Measurements from ENCODE around the gene ELK3. TPM values are rescaled to one million over a fixed set of nuclear protein-coding genes. Genes with fewer than 3 reads are reported as not detected.

Gene ELK3
- total and polyA plus RNA-seq, 9 of the 15 experiments (the other 6 are each of a cell fraction or from before 2014, with no cell fraction given): 1.5 to 5.5 (median 2.9) TPM

DNA sequence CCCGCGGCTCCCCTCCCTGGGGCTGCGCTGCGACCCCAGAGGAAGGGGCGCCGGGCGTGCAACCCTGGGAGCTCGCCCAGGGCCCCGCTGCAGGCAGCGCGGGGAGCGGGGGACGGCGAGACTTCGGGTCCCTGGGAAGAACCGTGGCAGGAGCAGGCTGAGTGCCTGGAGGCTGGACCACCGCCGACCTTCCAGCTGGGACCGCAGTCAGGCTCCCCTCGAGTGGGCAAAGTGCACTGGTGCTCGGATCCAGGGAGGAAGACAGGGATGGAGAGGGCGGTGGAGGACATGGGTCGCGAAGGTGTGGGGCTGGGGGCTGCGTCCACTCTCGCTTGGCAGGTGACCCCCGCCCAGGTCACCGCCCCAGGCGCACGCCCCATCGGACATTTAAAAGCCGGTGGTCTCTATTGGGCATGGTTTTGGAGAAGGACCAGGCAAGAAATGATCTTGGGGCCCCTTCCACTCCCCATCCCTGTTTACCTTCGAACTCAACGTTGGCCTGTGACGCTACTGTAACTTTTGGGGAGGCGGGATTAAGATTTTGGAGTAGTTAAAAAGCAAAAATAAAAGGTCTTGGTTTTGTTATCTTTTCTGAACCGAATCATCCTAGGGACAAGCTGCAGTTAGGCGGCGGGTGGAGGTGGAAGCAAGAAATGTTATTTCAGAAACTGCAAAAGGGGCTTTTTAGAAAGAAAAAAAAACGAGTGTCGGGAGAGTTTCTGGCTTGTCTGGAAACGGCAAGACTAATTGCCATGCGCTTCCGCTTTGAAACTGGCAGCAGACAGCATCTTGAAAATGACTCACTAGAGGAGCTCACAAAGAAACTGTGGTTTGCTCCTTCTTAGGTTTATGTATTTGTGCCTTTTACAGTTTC lies 1.0 kb downstream of the ELK3 start (continued):
- TF ChIP-seq PATZ1 (CRISPR knock-in tag; IDR thresholded peaks at IDR 0.05; ENCODE audit: borderline replicate concordance): no peak
- TF ChIP-seq, protein P1, sequence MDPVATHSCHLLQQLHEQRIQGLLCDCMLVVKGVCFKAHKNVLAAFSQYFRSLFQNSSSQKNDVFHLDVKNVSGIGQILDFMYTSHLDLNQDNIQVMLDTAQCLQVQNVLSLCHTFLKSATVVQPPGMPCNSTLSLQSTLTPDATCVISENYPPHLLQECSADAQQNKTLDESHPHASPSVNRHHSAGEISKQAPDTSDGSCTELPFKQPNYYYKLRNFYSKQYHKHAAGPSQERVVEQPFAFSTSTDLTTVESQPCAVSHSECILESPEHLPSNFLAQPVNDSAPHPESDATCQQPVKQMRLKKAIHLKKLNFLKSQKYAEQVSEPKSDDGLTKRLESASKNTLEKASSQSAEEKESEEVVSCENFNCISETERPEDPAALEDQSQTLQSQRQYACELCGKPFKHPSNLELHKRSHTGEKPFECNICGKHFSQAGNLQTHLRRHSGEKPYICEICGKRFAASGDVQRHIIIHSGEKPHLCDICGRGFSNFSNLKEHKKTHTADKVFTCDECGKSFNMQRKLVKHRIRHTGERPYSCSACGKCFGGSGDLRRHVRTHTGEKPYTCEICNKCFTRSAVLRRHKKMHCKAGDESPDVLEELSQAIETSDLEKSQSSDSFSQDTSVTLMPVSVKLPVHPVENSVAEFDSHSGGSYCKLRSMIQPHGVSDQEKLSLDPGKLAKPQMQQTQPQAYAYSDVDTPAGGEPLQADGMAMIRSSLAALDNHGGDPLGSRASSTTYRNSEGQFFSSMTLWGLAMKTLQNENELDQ (CRISPR knock-in tag; IDR thresholded peaks at IDR 0.05; ENCODE audit: borderline replicate concordance): no peak
- TF ChIP-seq KLF6 (CRISPR knock-in tag; IDR thresholded peaks at IDR 0.05; ENCODE audit: borderline replicate concordance): no peak
- TF ChIP-seq ZNF318 (IDR thresholded peaks at IDR 0.05; ENCODE audit: borderline replicate concordance in 1 of 2, low read depth in 1 of 2): no peak
- no peak for TF ChIP-seq LCOR (CRISPR knock-in tag; IDR thresholded peaks at IDR 0.05)
- TF ChIP-seq, protein P2, sequence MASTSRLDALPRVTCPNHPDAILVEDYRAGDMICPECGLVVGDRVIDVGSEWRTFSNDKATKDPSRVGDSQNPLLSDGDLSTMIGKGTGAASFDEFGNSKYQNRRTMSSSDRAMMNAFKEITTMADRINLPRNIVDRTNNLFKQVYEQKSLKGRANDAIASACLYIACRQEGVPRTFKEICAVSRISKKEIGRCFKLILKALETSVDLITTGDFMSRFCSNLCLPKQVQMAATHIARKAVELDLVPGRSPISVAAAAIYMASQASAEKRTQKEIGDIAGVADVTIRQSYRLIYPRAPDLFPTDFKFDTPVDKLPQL (IDR thresholded peaks at IDR 0.05; ENCODE audit: extremely low read depth, insufficient read length): no peak
- TF ChIP-seq NUFIP1 (IDR thresholded peaks at IDR 0.05; ENCODE audit: partially characterized antibody): no peak
- no peak for TF ChIP-seq ETS2 (tag; IDR thresholded peaks at IDR 0.05; ENCODE audit: borderline replicate concordance, poor library complexity, severe bottlenecking)
- no peak; the same call in 1 of the 2 replicates for TF ChIP-seq ETV1 (tag; conservative IDR thresholded peaks at IDR 0.05; ENCODE audit: low read depth)
- no peak for TF ChIP-seq HNRNPL (IDR thresholded peaks at IDR 0.05; ENCODE audit: low read depth, low read length)
- TF ChIP-seq MYC (IDR thresholded peaks at IDR 0.05; ENCODE audit: low read depth, low read length): 0 out of 2 replicates have a peak, but pooled peaks have one; percentile 32
- no peak for TF ChIP-seq MYC (CRISPR knock-in tag; IDR thresholded peaks at IDR 0.05; ENCODE audit: borderline replicate concordance, low read depth)
